Activated CD4-positive, alpha-beta T cell treated with anti-CD3 and anti-CD28 coated beads for 4 hours (primary cell): ENCODE results near the gene FGFRL1.
"Not testable (repeated sequence)": the region's sequence is repeated elsewhere in the genome, so short reads cannot be mapped to it uniquely, and the experiment has no call there.

Experiments
- DNase-seq, 2 donors: peaks; one replicate each; pipeline ENCODE4 v3.0.0-alpha.2; 2020

FGFRL1 gene

GRCh38 chr4:1041936-1042330 lies 30.5 kb downstream of the FGFRL1 start:
- no peak for DNase-seq

DNA sequence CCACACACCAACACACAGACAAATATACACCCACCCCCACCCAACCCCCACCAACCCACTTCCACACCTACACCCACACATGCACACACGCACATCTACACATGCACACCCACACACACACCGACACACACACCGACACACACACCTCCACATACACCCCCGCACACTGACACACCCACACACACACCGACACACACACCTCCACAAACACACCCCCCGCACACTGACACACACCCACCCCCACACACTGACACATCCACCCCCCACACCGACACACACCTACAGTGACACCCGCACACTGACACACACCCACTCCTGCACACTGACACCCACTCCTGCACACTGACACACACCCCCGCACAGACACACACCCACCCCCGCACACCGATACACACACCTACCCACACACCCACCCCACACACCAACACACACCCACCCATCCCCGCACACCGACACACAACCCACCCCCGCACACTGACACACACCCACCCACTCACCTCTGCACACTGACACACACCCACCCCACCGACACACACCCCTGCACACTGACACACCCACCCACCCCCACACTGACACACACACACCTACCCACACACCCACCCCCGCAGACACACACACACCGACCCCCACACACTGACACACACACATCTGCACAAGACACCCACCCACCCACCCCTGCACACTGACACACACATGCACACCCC lies 31.1 kb downstream of the FGFRL1 start:
- no peak for DNase-seq

DNA sequence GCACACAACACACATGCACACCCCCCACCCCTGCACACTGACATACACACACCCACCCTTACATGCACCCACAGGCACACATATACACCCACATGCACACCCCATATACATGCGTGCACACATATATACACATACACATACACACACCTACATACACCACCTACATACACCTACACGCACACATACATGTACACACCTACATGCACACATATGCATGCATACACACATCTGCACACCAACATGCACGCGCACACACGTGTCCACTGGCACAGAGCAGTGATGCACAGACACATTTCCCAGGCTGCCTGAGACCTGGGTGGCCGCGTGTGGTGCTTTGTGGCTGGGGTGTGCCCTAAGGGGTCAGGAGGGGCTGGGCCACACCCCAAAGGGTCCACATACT lies 31.7 kb downstream of the FGFRL1 start:
- DNase-seq, result no peak

GRCh38 chr4:1043651-1044468 lies 32.4 kb downstream of the FGFRL1 start:
- DNase-seq, result no peak

GRCh38 chr4:1044469-1045192 lies 33.2 kb downstream of the FGFRL1 start:
- no peak for DNase-seq

DNA sequence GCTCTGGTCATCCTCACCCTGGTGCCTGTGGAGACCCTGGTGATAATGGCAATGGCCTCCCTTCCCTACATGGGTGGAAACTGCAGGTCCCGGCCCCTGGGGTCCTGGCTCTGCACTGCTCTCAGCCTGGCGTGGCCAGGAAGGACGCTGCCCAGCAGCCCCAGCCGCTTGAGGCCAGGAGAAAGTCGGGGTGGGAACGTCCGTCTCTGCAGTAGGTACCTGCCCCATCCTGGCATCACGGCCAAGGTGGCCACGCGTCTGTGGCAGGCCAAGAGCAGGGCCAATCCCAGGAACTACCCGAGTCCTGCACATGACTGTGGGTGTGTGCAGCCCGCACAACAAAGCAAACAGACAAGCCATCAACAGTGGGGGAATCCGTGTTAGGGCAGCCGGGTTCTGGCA lies 33.8 kb downstream of the FGFRL1 start:
- DNase-seq, result no peak

- no peak for DNase-seq
Measured at GRCh38 chr4:1045595-1046201, 34.3 kb downstream of the FGFRL1 start.

GRCh38 chr4:1046581-1047011 lies 35.2 kb downstream of the FGFRL1 start:
- not testable (repeated sequence) for DNase-seq

DNA sequence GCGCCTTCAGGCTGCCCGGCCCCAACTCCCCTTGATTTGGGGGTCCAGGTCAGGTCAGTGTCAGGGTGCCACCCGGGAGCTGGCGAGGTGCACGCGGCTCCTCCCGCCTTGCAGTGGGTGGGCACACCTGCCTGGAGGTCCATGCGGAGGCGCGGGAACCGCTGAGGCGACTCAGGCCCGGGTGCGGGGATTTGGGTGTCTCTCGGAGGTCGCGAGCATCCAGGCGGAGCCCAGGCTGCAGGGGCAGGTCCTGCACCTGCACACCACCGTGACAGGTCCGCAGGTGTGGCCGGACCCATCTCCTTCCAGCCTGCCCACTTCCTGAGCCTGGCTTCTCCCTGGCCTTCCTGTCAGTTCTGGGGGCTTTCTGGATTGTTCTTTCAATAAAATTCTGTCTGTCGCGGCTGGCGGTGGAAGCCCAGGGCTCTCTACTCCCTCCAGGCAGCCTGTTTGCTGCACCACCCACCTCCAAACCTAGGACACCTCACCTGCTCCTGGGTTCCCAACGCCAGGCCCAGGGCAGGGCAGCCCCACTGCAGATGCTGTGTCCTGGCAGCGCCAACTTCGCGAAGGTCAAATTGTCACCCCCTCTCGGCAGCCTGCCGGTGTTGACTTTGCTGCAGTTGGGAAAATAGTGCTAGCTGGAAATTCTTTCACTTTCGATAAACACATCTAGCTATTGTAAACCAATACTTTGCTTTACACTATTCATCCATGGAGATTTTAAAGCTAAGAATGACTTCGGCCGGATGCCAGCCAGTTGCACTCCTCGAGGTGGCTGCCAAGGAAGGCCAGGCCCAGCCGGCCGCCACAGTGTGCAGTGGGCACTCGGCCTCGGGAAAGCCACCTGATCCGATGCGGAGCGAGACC lies 35.9 kb downstream of the FGFRL1 start:
- no peak for DNase-seq

DNA sequence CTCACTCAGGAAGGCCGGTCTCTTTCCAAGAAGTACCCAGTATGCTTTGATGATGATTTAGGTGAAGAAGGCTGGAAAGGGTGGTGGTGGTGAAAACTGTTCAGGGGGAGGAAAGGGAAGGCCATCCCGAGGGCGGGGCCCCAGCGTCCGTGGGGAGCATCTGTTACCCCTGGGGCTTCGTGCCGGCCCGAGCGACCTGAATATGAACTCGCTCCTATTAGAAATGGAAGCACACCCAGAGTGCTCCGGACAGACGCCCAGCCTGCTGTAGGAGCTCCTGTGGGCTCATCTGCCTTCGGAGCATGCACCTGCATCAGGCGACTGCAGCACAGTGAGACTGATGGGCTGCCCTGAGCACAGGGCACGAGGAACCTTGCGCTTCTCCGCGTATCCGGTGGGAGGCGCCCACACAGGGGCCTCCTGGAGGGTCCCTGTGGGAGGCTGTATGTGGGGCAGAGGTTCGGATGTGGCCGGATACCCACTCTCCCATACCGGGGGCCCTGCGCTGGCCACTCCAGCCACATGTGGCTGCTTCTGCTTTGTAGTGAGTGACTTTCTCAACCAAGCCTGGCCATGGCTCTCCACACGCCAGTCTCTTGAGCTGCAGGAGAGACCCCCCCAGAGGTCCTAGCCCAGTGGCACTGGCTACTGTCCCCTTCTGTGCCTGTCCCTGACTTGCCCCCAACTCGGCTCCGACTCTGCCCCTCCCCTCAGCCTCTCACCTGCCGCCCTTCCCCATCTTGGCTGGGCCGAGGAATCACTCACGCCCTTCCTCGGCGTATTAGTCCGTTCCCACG lies 36.7 kb downstream of the FGFRL1 start:
- DNase-seq, result no peak

DNA sequence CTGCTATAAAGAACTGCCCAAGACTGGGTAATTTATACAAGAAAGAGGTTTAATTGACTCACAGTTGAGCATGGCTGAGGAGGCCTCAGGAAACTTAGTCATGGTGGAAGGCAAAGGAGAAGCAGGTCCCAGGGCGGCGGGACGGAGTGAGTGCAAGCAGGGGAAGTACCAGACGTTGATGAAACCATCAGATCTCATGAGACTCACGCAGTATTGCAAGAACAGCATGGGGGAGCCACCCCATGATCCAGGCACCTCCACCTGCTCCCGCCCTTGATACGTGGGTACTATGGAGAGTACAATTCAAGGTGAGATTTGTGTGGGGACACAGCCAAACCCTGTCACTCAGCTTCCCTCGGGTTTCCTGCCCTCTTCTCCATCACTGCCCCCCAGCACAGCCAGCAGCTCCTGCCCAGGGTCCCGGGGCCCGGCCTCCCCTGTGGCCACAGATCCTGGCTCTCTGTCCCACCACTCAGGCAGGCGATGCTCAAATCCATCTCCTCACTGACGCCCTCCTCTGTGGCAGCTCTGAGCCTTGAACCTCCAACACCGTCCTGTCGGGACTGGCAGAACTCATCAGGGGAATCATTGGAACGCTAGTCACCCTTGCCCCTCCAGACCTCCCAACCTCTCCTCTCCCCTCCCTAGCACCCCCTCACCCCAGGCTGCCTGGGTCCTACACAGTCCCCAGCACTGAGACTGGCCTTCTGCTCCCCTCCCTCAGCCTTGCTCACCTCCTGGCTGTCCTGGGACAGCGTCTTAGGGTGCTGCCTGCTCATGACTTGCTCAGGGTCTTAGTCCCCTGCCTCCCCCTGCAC lies 37.6 kb downstream of the FGFRL1 start:
- DNase-seq, result no peak

- DNase-seq, result no peak
Measured at GRCh38 chr4:1049591-1049905, 38.1 kb downstream of the FGFRL1 start.

DNA sequence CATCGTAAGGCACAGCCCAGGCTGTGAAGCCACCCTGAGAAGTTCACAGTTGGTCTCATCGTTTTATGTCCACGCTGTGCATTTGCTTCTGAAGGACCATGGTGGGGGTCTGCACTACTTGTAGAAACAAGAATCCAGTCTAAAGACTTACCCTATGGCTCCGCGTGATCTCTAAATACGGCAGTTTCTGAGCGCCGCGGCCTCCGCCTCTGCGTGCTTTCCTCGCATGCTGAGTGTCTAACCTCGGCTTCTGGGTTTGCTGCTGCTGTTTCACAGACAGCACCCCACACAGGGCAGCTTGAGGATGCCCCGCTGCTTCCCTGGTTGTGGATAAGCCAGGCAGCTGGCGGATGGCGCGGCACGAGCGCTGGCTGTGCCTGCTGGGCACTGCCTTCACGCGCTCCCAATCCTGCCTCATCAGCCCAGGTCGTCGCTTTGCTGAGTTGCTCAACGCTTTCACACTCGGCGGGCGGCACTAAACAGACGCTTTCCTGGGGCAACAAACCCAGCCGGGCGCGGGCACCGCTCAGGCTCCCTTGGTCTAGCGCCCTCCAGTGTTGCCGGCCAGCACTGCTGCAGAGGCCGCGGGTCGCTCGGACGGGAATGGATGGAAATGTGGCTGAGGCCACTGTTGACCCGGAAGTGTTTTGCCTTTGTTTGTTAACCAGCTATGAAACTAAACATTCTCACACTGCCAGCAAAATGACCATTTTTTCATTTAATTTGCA lies 39.2 kb downstream of the FGFRL1 start:
- DNase-seq, result no peak

DNA sequence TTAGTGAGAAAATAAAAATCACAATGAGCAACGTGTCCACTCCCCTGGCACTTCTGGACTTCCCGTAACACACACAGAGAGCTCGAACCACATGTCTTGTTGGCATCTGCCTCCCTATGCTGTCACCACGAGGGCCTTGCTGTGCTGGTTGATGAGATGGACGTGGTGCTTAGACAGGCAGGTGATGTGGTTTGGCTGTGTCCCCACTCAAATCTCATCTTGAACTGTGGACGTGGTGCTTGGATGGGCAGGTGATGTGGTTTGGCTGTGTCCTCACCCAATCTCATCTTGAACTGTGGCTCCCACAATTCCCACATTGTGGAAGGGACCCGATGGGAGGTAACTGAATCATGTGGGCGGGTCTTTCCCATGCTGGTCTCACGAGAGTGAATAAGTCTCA lies 40.0 kb downstream of the FGFRL1 start:
- no peak for DNase-seq

- no peak for DNase-seq
Measured at GRCh38 chr4:1052231-1052671, 40.8 kb downstream of the FGFRL1 start.

DNA sequence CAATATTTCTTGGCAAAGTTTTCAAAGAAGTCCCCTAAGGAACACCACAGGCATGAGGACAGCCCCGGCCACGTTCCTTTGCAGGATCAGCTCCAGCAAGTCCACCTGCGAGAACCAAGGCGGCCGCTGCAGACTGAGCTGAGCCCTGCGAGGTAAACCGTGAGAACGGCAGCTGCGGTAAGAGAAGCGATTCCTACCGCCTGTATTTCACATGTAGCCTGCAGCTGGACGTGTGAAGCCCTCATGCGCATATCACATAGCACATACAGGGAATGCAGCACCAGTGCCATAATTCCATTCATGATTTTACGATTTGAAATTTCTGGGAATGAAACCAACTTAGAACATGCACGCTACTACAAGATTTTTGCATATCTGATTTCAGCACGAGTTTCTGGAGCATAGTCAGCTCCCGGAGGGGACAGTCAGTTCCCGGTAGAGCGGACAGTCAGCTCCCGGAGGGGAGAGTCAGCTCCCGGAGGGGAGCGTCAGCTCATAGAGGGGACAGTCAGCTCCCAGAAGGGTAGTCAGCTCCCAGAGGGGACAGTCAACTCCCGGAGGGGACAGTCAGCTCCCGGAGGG lies 41.7 kb downstream of the FGFRL1 start:
- DNase-seq, result no peak

GRCh38 chr4:1053891-1054290 lies 42.5 kb downstream of the FGFRL1 start:
- not testable (repeated sequence) for DNase-seq

DNA sequence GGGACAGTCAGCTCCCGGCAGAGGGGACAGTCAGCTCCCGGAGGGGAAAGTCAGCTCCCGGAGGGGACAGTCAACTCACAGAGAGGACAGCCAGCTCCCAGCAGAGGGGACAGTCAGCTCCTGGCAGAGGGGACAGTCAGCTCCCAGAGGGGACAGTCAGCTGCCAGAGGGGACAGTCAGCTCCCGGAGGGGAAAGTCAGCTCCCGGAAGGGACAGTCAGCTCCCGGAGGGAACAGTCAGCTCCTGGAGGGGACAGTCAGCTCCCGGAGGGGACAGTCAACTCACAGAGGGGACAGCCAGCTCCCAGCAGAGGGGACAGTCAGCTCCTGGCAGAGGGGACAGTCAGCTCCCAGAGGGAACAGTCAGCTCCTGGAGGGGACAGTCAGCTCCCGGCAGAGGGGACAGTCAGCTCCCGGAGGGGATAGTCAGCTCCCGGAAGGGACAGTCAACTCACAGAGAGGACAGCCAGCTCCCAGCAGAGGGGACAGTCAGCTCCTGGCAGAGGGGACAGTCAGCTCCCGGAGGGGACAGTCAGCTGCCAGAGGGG lies 43.3 kb downstream of the FGFRL1 start:
- not testable (repeated sequence) for DNase-seq

- DNase-seq, result not testable (repeated sequence)
Measured at GRCh38 chr4:1055243-1055701, 43.8 kb downstream of the FGFRL1 start.
